Caco-2 (cell line): ENCODE data around the gene KNL1. TPM values are rescaled to one million over a fixed set of nuclear protein-coding genes. Genes with fewer than 3 reads are reported as not detected.

Source experiments
- BruUV-seq: library from RNA; stranded (reverse); fragments of 400-500 nt; replicated peaks from 2 replicates; lab custom pipeline; 2021; lab: Mats Ljungman, UMichigan
- CTCF ChIA-PET: fragments of 300-600 bp; sonication (Branson Sonifier 250); formaldehyde crosslinking; loops from one replicate; lab custom pipeline; 2022; ENCODE audit warnings: antibody characterized with exemption; lab: Charles Lee
- POLR2A ChIA-PET: fragments of 300-600 bp; sonication (Branson Sonifier 250); formaldehyde crosslinking; loops from one replicate; lab custom pipeline; 2022; ENCODE audit warnings: antibody characterized with exemption; lab: Charles Lee
- DNase-seq, 2 experiments: peaks; one replicate each; pipeline versions ENCODE4 v3.0.0 to v3.0.0-alpha.2; 2020 to 2022
- H3K27me3 ChIP-seq: replicated peaks from 2 replicates; pipeline ENCODE4 v1.6.0; 2011; ENCODE audit warnings: low read length; ENCODE audit not compliant: control insufficient read depth, insufficient read depth
- H3K36me3 ChIP-seq: 2 replicates; pipeline ENCODE4 v1.5.1; 2011; ENCODE audit warnings: low read length; ENCODE audit not compliant: control insufficient read depth, insufficient read depth
- H3K4me1 ChIP-seq: fragments of 250-450 bp; sonication (Bioruptor Pico); 2 replicates; pipeline ENCODE4 v1.5.1; 2020; ENCODE audit warnings: mild to moderate bottlenecking
- H3K4me3 ChIP-seq: 2 replicates; pipeline ENCODE4 v1.5.1; 2011; ENCODE audit warnings: low read depth, mild to moderate bottlenecking, control low read depth, low read length
- H3K9me3 ChIP-seq: fragments of 250-450 bp; sonication (Bioruptor Pico); 2 replicates; pipeline ENCODE4 v1.5.1; 2020; ENCODE audit warnings: mild to moderate bottlenecking, moderate library complexity
- H3K27ac Mint-ChIP-seq: one replicate; pipeline ENCODE4 v1.8.0; 2022; ENCODE audit warnings: mixed read lengths; ENCODE audit not compliant: unreplicated experiment
- H3K27me3 Mint-ChIP-seq: one replicate; pipeline ENCODE4 v1.8.0; 2022; ENCODE audit warnings: mixed read lengths; ENCODE audit not compliant: insufficient read depth, unreplicated experiment
- H3K36me3 Mint-ChIP-seq: one replicate; pipeline ENCODE4 v1.8.0; 2022; ENCODE audit warnings: mild to moderate bottlenecking, mixed read lengths; ENCODE audit not compliant: insufficient read depth, unreplicated experiment
- H3K4me1 Mint-ChIP-seq: one replicate; pipeline ENCODE4 v1.8.0; 2022; ENCODE audit warnings: low read depth, mixed read lengths; ENCODE audit not compliant: unreplicated experiment
- H3K4me3 Mint-ChIP-seq: one replicate; pipeline ENCODE4 v1.8.0; 2022; ENCODE audit warnings: mild to moderate bottlenecking, moderate library complexity, mixed read lengths; ENCODE audit not compliant: unreplicated experiment
- H3K9me3 Mint-ChIP-seq: one replicate; pipeline ENCODE4 v1.8.0; 2022; ENCODE audit warnings: mixed read lengths; ENCODE audit not compliant: unreplicated experiment
- intact Hi-C: fragments of 100-400 bp; cut with micrococcal nuclease; formaldehyde crosslinking; loops from one replicate; pipeline ENCODE4 v1.10.0; 2022; ENCODE audit not compliant: unreplicated experiment
- total RNA-seq: library from RNA; stranded (reverse); gene quantifications from 2 replicates; pipeline ENCODE4 v1.2.3, GENCODE V29; 2022
- TF ChIP-seq, protein P1 (sequence below), 2 experiments: fragments of 200-600 bp in 1 of 2; IDR thresholded peaks; 1 replicate in 1 of 2; 2 replicates in 1 of 2; pipeline versions ENCODE4 v1.5.1 to v1.8.0; 2011 to 2022; ENCODE audit warnings: antibody characterized with exemption in 1 of 2, control low read depth in 1 of 2, inconsistent platforms in 1 of 2, low read depth in 1 of 2, low read length in 1 of 2, mild to moderate bottlenecking in 1 of 2, moderate library complexity in 1 of 2; ENCODE audit not compliant: insufficient read depth in 1 of 2, severe bottlenecking in 1 of 2, unreplicated experiment in 1 of 2

KNL1 gene
- total RNA-seq, 1 experiment from 2014 or later: 29.5 TPM

DNA sequence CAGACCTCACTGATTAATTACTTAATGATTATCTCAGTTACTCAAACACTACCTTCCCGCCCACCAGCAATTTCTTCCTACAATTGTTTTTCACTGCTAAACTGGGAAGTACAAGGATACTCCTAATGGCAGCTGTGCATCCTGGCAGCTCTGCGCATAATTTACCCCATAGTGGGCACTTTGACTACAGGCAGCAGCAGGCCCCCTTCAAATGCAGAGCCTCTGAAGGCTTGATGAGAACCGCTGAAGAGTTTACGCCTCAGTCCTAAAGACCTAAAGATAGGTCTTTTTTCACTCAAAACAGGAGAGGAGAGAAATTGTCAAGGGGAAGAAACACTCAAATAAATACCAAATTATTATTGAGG is 39.9 kb upstream of the KNL1 start:
- Mint-ChIP-seq H3K4me1 (no peaks in the 10 kb centered on the region), H3K27ac (no peak overlapping the region), H3K4me3 (no peak overlapping the region), H3K27me3 (no peaks in the 10 kb centered on the region), H3K9me3 (no peaks in the 10 kb centered on the region), H3K36me3 (peaks cover 6% of the 10 kb centered on the region)
- intact Hi-C loops: no loop called here
- ChIA-PET POLR2A (no interaction called here), CTCF (no interaction called here)
- H3K4me1 ChIP-seq: no peaks in the 10 kb centered on the region
- no peaks in the 10 kb centered on the region for H3K27me3 ChIP-seq
- no TSS peak for BruUV-seq
- TF ChIP-seq, protein P1, sequence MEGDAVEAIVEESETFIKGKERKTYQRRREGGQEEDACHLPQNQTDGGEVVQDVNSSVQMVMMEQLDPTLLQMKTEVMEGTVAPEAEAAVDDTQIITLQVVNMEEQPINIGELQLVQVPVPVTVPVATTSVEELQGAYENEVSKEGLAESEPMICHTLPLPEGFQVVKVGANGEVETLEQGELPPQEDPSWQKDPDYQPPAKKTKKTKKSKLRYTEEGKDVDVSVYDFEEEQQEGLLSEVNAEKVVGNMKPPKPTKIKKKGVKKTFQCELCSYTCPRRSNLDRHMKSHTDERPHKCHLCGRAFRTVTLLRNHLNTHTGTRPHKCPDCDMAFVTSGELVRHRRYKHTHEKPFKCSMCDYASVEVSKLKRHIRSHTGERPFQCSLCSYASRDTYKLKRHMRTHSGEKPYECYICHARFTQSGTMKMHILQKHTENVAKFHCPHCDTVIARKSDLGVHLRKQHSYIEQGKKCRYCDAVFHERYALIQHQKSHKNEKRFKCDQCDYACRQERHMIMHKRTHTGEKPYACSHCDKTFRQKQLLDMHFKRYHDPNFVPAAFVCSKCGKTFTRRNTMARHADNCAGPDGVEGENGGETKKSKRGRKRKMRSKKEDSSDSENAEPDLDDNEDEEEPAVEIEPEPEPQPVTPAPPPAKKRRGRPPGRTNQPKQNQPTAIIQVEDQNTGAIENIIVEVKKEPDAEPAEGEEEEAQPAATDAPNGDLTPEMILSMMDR (IDR thresholded peaks at IDR 0.05; ENCODE audit: insufficient read depth in 1 of 2, low read depth in 1 of 2, low read length in 1 of 2, severe bottlenecking in 1 of 2, unreplicated experiment in 1 of 2): no peak
- H3K4me3 ChIP-seq: no peak overlapping the region
- DNase-seq: no peak
- H3K36me3 ChIP-seq: no peaks in the 10 kb centered on the region
- H3K9me3 ChIP-seq: no peaks in the 10 kb centered on the region

DNA sequence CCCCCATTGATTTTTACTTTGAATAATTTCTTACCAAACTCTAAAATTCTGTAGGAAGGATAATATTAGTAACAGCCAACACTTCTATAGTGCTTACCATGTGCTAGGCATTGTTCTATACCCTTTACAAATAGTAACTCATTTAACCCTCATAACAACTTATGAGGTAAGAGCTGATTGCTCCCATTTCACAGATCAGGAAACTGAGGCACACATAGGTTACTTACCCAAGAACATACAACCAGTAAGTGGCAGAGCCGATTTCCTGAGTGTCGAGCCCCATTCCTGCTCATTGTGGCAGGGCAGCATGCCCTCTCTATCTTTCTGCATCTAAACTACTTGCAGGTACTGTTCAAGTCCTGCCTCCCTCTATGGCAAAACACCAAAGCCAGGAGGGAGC is 38.2 kb upstream of the KNL1 start:
- Mint-ChIP-seq H3K4me3 (no peak overlapping the region), H3K27ac (no peak overlapping the region), H3K36me3 (peaks cover 6% of the 10 kb centered on the region), H3K9me3 (no peaks in the 10 kb centered on the region), H3K27me3 (no peaks in the 10 kb centered on the region), H3K4me1 (no peaks in the 10 kb centered on the region)
- Histone ChIP-seq H3K9me3 (no peaks in the 10 kb centered on the region), H3K4me3 (no peak overlapping the region), H3K4me1 (no peaks in the 10 kb centered on the region), H3K27me3 (no peaks in the 10 kb centered on the region), H3K36me3 (no peaks in the 10 kb centered on the region)
- no peak for DNase-seq
- TF ChIP-seq, protein P1 (IDR thresholded peaks at IDR 0.05; ENCODE audit: insufficient read depth in 1 of 2, low read depth in 1 of 2, low read length in 1 of 2, severe bottlenecking in 1 of 2, unreplicated experiment in 1 of 2): no peak
- intact Hi-C loops: no loop called here
- no TSS peak for BruUV-seq
- ChIA-PET CTCF (no interaction called here), POLR2A (no interaction called here)

DNA sequence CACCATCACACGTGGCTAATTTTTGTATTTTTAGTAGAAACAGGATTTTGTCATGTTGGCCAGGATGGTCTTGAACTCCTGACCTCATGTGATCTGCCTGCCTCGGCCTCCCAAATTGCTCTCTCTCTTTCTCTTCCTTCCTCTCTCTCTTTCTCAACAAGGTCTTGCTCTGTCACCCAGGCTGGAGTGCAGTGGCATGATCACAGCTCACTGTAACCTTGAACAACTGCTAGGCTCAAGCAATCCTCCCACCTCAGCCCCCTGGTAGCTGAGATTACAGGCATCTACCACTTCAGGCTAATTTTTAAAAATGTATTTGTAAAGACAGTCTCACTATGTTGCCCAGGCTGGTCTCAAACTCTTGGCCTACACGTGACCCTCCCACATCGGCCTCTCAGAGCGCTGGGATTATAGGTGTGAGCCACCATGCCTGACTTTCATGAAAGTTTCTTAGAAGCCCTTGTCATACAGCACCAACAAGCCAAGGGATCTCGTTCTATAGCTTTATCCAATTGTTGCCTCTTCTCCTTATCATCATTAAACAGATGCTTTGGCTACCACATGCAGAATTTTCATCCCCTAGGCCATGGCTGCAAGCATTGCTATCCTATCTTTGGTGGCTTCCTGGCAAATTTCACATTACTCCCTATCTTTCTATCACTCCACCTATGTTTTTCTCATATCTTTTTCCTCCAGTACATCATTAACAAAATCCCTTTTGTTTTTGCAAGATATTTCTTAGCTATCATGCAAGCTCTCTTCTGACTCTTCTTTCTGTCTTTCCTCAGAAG is 34.9 kb upstream of the KNL1 start:
- no peak overlapping the region for H3K4me3 Mint-ChIP-seq
- CTCF ChIA-PET: no interaction called here
- no peak overlapping the region for H3K27ac Mint-ChIP-seq

More for the DNA sequence above, 34.9 kb upstream of the KNL1 start:
- no peaks in the 10 kb centered on the region for H3K27me3 ChIP-seq
- no peaks in the 10 kb centered on the region for H3K9me3 ChIP-seq
- no TSS peak for BruUV-seq
- TF ChIP-seq, protein P1 (IDR thresholded peaks at IDR 0.05; ENCODE audit: insufficient read depth in 1 of 2, low read depth in 1 of 2, low read length in 1 of 2, severe bottlenecking in 1 of 2, unreplicated experiment in 1 of 2): no peak
- Mint-ChIP-seq H3K36me3 (no peaks in the 10 kb centered on the region), H3K27me3 (no peaks in the 10 kb centered on the region), H3K4me1 (no peaks in the 10 kb centered on the region), H3K9me3 (no peaks in the 10 kb centered on the region)
- peak in 1 of 2 experiments; percentile 15 for DNase-seq
- POLR2A ChIA-PET: no interaction called here
- H3K36me3 ChIP-seq: no peaks in the 10 kb centered on the region; the same call in 1 of the 2 replicates
- H3K4me1 ChIP-seq: no peaks in the 10 kb centered on the region
- intact Hi-C loops: no loop called here
- H3K4me3 ChIP-seq: no peak overlapping the region
